Ascending aorta (tissue), 2 donors: ENCODE results near the gene PSMB7. TPM values are rescaled to one million over a fixed set of nuclear protein-coding genes. Genes with fewer than 3 reads are reported as not detected.

Experiments
- DNase-seq, 2 donors: peaks; one replicate each; pipeline ENCODE4 v3.0.0-alpha.2; 2019; ENCODE audit warnings: low spot score in 2 of 2
- H3K27ac ChIP-seq, 2 donors: fragments of 200-600 bp; sonication (generic); one replicate each; pipeline ENCODE4 v1.5.1; 2016 to 2017; ENCODE audit warnings: mild to moderate bottlenecking in 1 of 2
- H3K27me3 ChIP-seq: fragments of 200-600 bp; sonication (generic); one replicate; pipeline ENCODE4 v1.5.1; 2017
- H3K36me3 ChIP-seq, 2 donors: fragments of 200-600 bp; sonication (generic); one replicate each; pipeline ENCODE4 v1.5.1; 2016
- H3K4me1 ChIP-seq, 2 donors: fragments of 200-600 bp; sonication (generic); one replicate each; pipeline ENCODE4 v1.5.1; 2016 to 2017; ENCODE audit warnings: mild to moderate bottlenecking in 1 of 2
- H3K4me3 ChIP-seq, 2 donors: fragments of 200-600 bp; sonication (generic); one replicate each; pipeline ENCODE4 v1.5.1; 2016 to 2017; ENCODE audit warnings: mild to moderate bottlenecking in 1 of 2
- H3K9me3 ChIP-seq, 2 donors: fragments of 200-600 bp; sonication (generic); one replicate each; pipeline ENCODE4 v1.5.1; 2016
- CTCF ChIP-seq, 3 experiments: fragments of 200-600 bp in 2 of 3; fragments of 450-650 bp in 1 of 3; sonication (generic) in 2 of 3; IDR thresholded peaks; one replicate each; pipeline ENCODE4 v1.5.1; 2016 to 2019; ENCODE audit warnings: antibody characterized with exemption in 3 of 3, mild to moderate bottlenecking in 1 of 3, moderate library complexity in 1 of 3
- intact Hi-C: fragments of 100-400 bp; cut with DNase I; formaldehyde crosslinking; loops from one replicate; pipeline ENCODE4 v1.15.1; 2023
- total RNA-seq: library from RNA; depleted of rRNA; stranded (reverse); fragments of >200 nt; gene quantifications from one replicate; pipeline ENCODE4 v1.1.0, GENCODE V29; 2016

Gene PSMB7
- total RNA-seq, 1 donor from 2014 or later, result 21.1 TPM

- no peak for DNase-seq
- Histone ChIP-seq H3K36me3 (peaks cover 41 to 50% of the 10 kb centered on the region in 2 donors), H3K4me3 (no peak overlapping the region), H3K27me3 (no peaks in the 10 kb centered on the region), H3K4me1 (no peaks in the 10 kb centered on the region), H3K27ac (no peak overlapping the region), H3K9me3 (no peaks in the 10 kb centered on the region)
- TF ChIP-seq CTCF (IDR thresholded peaks at IDR 0.05), result no peak
- intact Hi-C loops, result no loop called here
These were observed 58.4 kb downstream of the PSMB7 start for GRCh38 chr9:124356745-124357390.

- TF ChIP-seq CTCF (IDR thresholded peaks at IDR 0.05), result no peak
- peaks cover 45 to 57% of the 10 kb centered on the region in 2 donors for H3K36me3 ChIP-seq
- no peak overlapping the region for H3K4me3 ChIP-seq
- H3K4me1 ChIP-seq, result no peaks in the 10 kb centered on the region
- H3K9me3 ChIP-seq, result no peaks in the 10 kb centered on the region
- H3K27me3 ChIP-seq, result no peaks in the 10 kb centered on the region
- peak in 1 of 2 donors; percentile 48 for DNase-seq
- no peak overlapping the region for H3K27ac ChIP-seq
- intact Hi-C loops, result no loop called here
These were observed 59.1 kb downstream of the PSMB7 start for GRCh38 chr9:124355941-124356744.

- peaks cover 54 to 66% of the 10 kb centered on the region in 2 donors for H3K36me3 ChIP-seq
- no peaks in the 10 kb centered on the region for H3K4me1 ChIP-seq
- H3K27me3 ChIP-seq, result no peaks in the 10 kb centered on the region
- intact Hi-C loops, result no loop called here
- H3K9me3 ChIP-seq, result no peaks in the 10 kb centered on the region
- no peak overlapping the region for H3K27ac ChIP-seq
- DNase-seq, result peak in 1 of 2 donors; percentile 56
- TF ChIP-seq CTCF (IDR thresholded peaks at IDR 0.05), result no peak
- H3K4me3 ChIP-seq, result no peak overlapping the region
These were observed 60.0 kb downstream of the PSMB7 start for GRCh38 chr9:124355039-124355940.

GRCh38 chr9:124354346-124355038 is 60.8 kb downstream of the PSMB7 start:
- Histone ChIP-seq H3K4me1 (no peaks in the 10 kb centered on the region), H3K9me3 (no peaks in the 10 kb centered on the region), H3K27me3 (no peaks in the 10 kb centered on the region), H3K27ac (no peak overlapping the region), H3K4me3 (no peak overlapping the region), H3K36me3 (peaks cover 62 to 74% of the 10 kb centered on the region in 2 donors)
- peak in 1 of 2 donors; percentile 62 for DNase-seq
- TF ChIP-seq CTCF (IDR thresholded peaks at IDR 0.05), result no peak
- intact Hi-C loops, result no loop called here

GRCh38 chr9:124353811-124354274 is 61.4 kb downstream of the PSMB7 start:
- intact Hi-C loops, result no loop called here
- Histone ChIP-seq H3K27ac (no peak overlapping the region), H3K9me3 (no peaks in the 10 kb centered on the region), H3K4me1 (no peaks in the 10 kb centered on the region), H3K36me3 (peaks cover 65 to 77% of the 10 kb centered on the region in 2 donors), H3K4me3 (no peak overlapping the region), H3K27me3 (no peaks in the 10 kb centered on the region)
- no peak for DNase-seq
- no peak for TF ChIP-seq CTCF (IDR thresholded peaks at IDR 0.05)
